HepG2 (cell line): ENCODE measurements around the gene AGAP1. TPM values are rescaled to one million over a fixed set of nuclear protein-coding genes. Genes with fewer than 3 reads are reported as not detected.

Experiments used
- ATAC-seq: fragments of 200-7000 bp; cut with Tn5 transposase; 3 replicates; pipeline ENCODE4 v1.9.1; 2020; ENCODE audit warnings: mild to moderate bottlenecking, moderate library complexity
- BruUV-seq: library from RNA; stranded (reverse); fragments of 400-500 nt; replicated peaks from 2 replicates; lab custom pipeline; 2021; lab: Mats Ljungman, UMichigan
- CTCF ChIA-PET: fragments of 300-600 bp; formaldehyde crosslinking; extraction: SDS; loops from one replicate; lab custom pipeline; 2021; ENCODE audit warnings: low total read pairs, inconsistent platforms, low intra/inter-chr PET ratio; lab: Yijun Ruan, JAX
- POLR2A ChIA-PET: fragments of 350-600 bp; sonication (Branson Sonifier 250); formaldehyde crosslinking; loops from one replicate; lab custom pipeline; 2020; ENCODE audit warnings: antibody characterized with exemption, inconsistent platforms; lab: Yijun Ruan, JAX
- DNase-seq: peaks from one replicate; pipeline ENCODE4 v3.0.0-alpha.2; 2015; ENCODE audit warnings: low spot score
- FAIRE-seq: peaks from 3 replicates; lab custom pipeline; 2011; peaks lifted over from hg19 to GRCh38; lab: Jason Lieb, UNC
- H2AFZ ChIP-seq: one replicate; pipeline ENCODE4 v1.6.1; 2011; ENCODE audit warnings: low read length, inconsistent platforms
- H3K27ac ChIP-seq: fragments of 300-600 bp; 3 replicates; pipeline ENCODE4 v1.8.0; 2011; ENCODE audit warnings: mixed run types, mild to moderate bottlenecking, mixed read lengths, low read length, inconsistent platforms; ENCODE audit not compliant: insufficient read depth; ENCODE audit errors: extremely low read length
- H3K27me3 ChIP-seq, 2 experiments: fragments of 200-600 bp in 1 of 2; 2 replicates in 1 of 2; 3 replicates in 1 of 2; pipeline versions ENCODE4 v1.6.0 to v1.8.0; 2011; ENCODE audit warnings: low read length in 2 of 2, mild to moderate bottlenecking in 2 of 2, moderate library complexity in 2 of 2, inconsistent platforms in 1 of 2; ENCODE audit not compliant: insufficient read depth in 2 of 2, control insufficient read depth in 1 of 2
- H3K36me3 ChIP-seq, 2 experiments: fragments of 200-600 bp in 1 of 2; replicated peaks in 1 of 2; 2 replicates in 1 of 2; 3 replicates in 1 of 2; pipeline versions ENCODE4 v1.5.1 to v1.8.0; 2011; ENCODE audit warnings: low read length in 2 of 2, inconsistent platforms in 1 of 2; ENCODE audit not compliant: insufficient read depth in 2 of 2, control insufficient read depth in 1 of 2
- H3K4me1 ChIP-seq: 2 replicates; pipeline ENCODE4 v1.5.1; 2012; ENCODE audit warnings: low read length, inconsistent platforms; ENCODE audit not compliant: insufficient read depth
- H3K4me2 ChIP-seq: 2 replicates; pipeline ENCODE4 v1.6.0; 2011; ENCODE audit warnings: low read depth, low read length, inconsistent platforms
- H3K4me3 ChIP-seq, 3 experiments: fragments of 200-600 bp in 1 of 3; sonication (generic), shearing (Covaris generic) in 1 of 3; replicated peaks in 1 of 3; 2 replicates each; pipeline ENCODE4 v1.5.1; 2011 to 2016; ENCODE audit warnings: low read length in 3 of 3, inconsistent platforms in 2 of 3, low read depth in 2 of 3, mild to moderate bottlenecking in 2 of 3, control low read depth in 1 of 3, mixed read lengths in 1 of 3; ENCODE audit not compliant: insufficient read depth in 1 of 3
- H3K79me2 ChIP-seq: one replicate; pipeline ENCODE4 v1.6.1; 2011; ENCODE audit warnings: low read length, inconsistent platforms; ENCODE audit not compliant: insufficient read depth
- H3K9ac ChIP-seq: 2 replicates; pipeline ENCODE4 v1.6.0; 2011; ENCODE audit warnings: mild to moderate bottlenecking, low read depth, low read length, inconsistent platforms; ENCODE audit not compliant: insufficient read depth
- H3K9me3 ChIP-seq: 2 replicates; pipeline ENCODE4 v1.5.1; 2012; ENCODE audit warnings: mild to moderate bottlenecking, low read length
- H4K20me1 ChIP-seq: 2 replicates; pipeline ENCODE4 v1.6.0; 2011; ENCODE audit warnings: inconsistent platforms, mild to moderate bottlenecking, low read length, moderate library complexity; ENCODE audit not compliant: insufficient read depth
- ASH2L ChIP-seq: fragments of 300-600, 200-600 bp; sonication (generic); IDR thresholded peaks from 2 replicates; pipeline ENCODE4 v1.7.0; 2017; ENCODE audit warnings: low read depth, mild to moderate bottlenecking, moderate library complexity, mixed read lengths, low read length; ENCODE audit not compliant: insufficient read length
- CAMTA2 ChIP-seq: sonication (generic); formaldehyde crosslinking; IDR thresholded peaks from 2 replicates; pipeline ENCODE4 v1.4.0; 2020; ENCODE audit warnings: mild to moderate bottlenecking, missing genetic modification reagents, borderline replicate concordance
- KLF12 ChIP-seq: sonication (generic); formaldehyde crosslinking; IDR thresholded peaks from 2 replicates; pipeline ENCODE4 v1.4.0; 2020; ENCODE audit warnings: missing genetic modification reagents, borderline replicate concordance
- MTF1 ChIP-seq: sonication (generic); formaldehyde crosslinking; IDR thresholded peaks from 2 replicates; pipeline ENCODE4 v1.5.0; 2020; ENCODE audit warnings: missing genetic modification reagents
- MTF2 ChIP-seq: sonication (generic); formaldehyde crosslinking; IDR thresholded peaks from 2 replicates; pipeline ENCODE4 v1.5.0; 2020; ENCODE audit warnings: missing genetic modification reagents, borderline replicate concordance
- NCOA1 ChIP-seq: sonication (generic); formaldehyde crosslinking; IDR thresholded peaks from 2 replicates; pipeline ENCODE4 v1.9.0; 2021; ENCODE audit warnings: missing genetic modification reagents
- NFKB2 ChIP-seq: sonication (generic); formaldehyde crosslinking; IDR thresholded peaks from 2 replicates; pipeline ENCODE4 v1.4.0; 2020; ENCODE audit warnings: missing genetic modification reagents, borderline replicate concordance
- RFX5 ChIP-seq: IDR thresholded peaks from 2 replicates; pipeline ENCODE4 v1.6.1; 2011; ENCODE audit warnings: low read depth, low read length, improper control_type of control experiment
- SNAPC2 ChIP-seq: sonication (generic); formaldehyde crosslinking; IDR thresholded peaks from 2 replicates; pipeline ENCODE4 v1.8.1; 2022; ENCODE audit warnings: mild to moderate bottlenecking, missing genetic modification reagents
- SOX6 ChIP-seq, 2 experiments: fragments of 450-650 bp in 1 of 2; sonication (generic) in 1 of 2; formaldehyde crosslinking in 1 of 2; IDR thresholded peaks; 2 replicates each; pipeline versions ENCODE4 v1.4.0 to v1.6.1; 2017 to 2020; ENCODE audit warnings: antibody characterized with exemption in 1 of 2, mild to moderate bottlenecking in 1 of 2, missing genetic modification reagents in 1 of 2
- TARDBP ChIP-seq: sonication (generic); formaldehyde crosslinking; IDR thresholded peaks from 2 replicates; pipeline ENCODE4 v1.8.0; 2022; ENCODE audit warnings: mild to moderate bottlenecking, missing genetic modification reagents
- TBP ChIP-seq: sonication (generic); formaldehyde crosslinking; IDR thresholded peaks from 2 replicates; pipeline ENCODE4 v1.5.0; 2020; ENCODE audit warnings: missing genetic modification reagents
- TGIF2 ChIP-seq: IDR thresholded peaks from 2 replicates; pipeline ENCODE4 v1.6.1; 2016; ENCODE audit warnings: control low read depth, missing compliant biosample characterization
- ZNF317 ChIP-seq: sonication (generic); formaldehyde crosslinking; IDR thresholded peaks from 2 replicates; pipeline ENCODE4 v1.5.0; 2020; ENCODE audit warnings: mild to moderate bottlenecking, missing genetic modification reagents
- ZNF350 ChIP-seq: sonication (generic); formaldehyde crosslinking; IDR thresholded peaks from 2 replicates; pipeline ENCODE4 v1.4.0; 2020; ENCODE audit warnings: mild to moderate bottlenecking, low read depth, missing genetic modification reagents, borderline replicate concordance
- ZNF546 ChIP-seq: sonication (generic); formaldehyde crosslinking; conservative IDR thresholded peaks from 2 replicates; pipeline ENCODE4 v1.8.1; 2023; ENCODE audit warnings: mild to moderate bottlenecking, missing genetic modification reagents
- ZNF652 ChIP-seq: IDR thresholded peaks from 2 replicates; pipeline ENCODE4 v1.6.1; 2016; ENCODE audit warnings: low read depth, borderline replicate concordance
- WGBS: methylation state at CpG from one replicate; pipeline ENCODE4 v1.1.6; 2017; ENCODE audit warnings: low lambda C conversion rate; 5-methylcytosine and 5-hydroxymethylcytosine counted together
- in situ Hi-C: cut with HindIII; loops from 2 replicates; pipeline ENCODE4 v1.10.0; 2017; ENCODE audit warnings: low pct_unique_long_range_greater_than_20kb; ENCODE audit not compliant: extremely low pct_ligation_motif_present
- intact Hi-C: fragments of 100-400 bp; cut with micrococcal nuclease; formaldehyde crosslinking; loops from one replicate; pipeline ENCODE4 v1.10.0; 2022; ENCODE audit not compliant: unreplicated experiment
- polyA plus RNA-seq, 8 experiments: library from polyadenylated mRNA; depleted of rRNA in 3 of 8; stranded (reverse) in 7 of 8; unstranded in 1 of 8; fragments of >200 nt; fragmentation: Illumina TruSeq in 4 of 8; extraction: Trizol in 4 of 8; gene quantifications; 2 replicates each; pipeline versions ENCODE4 v1.2.1 to v1.2.3, GENCODE V29; 2011 to 2016; ENCODE audit warnings: low read depth in 4 of 8, missing spikeins in 1 of 8, mixed read lengths in 1 of 8; ENCODE audit not compliant: insufficient read depth in 1 of 8
- total RNA-seq, 5 experiments: library from RNA; depleted of rRNA; stranded (reverse); fragments of >200 nt; fragmentation: Illumina TruSeq; extraction: Trizol; gene quantifications; 2 replicates each; pipeline ENCODE4 v1.2.3, GENCODE V29; 2016; ENCODE audit warnings: low read depth in 1 of 5
- TF ChIP-seq, protein P1 (sequence below): sonication (generic); formaldehyde crosslinking; IDR thresholded peaks from 2 replicates; pipeline ENCODE4 v1.4.0; 2020; ENCODE audit warnings: mild to moderate bottlenecking, low read depth, missing genetic modification reagents
- TF ChIP-seq, protein P2 (sequence below): sonication (generic); formaldehyde crosslinking; IDR thresholded peaks from 2 replicates; pipeline ENCODE4 v1.8.0; 2022; ENCODE audit warnings: mild to moderate bottlenecking, missing genetic modification reagents, moderate library complexity
- TF ChIP-seq, protein P3 (sequence below): IDR thresholded peaks from 2 replicates; pipeline ENCODE4 v1.6.1; 2016; ENCODE audit warnings: missing compliant biosample characterization, missing genetic modification reagents, borderline replicate concordance

Gene AGAP1
- total and polyA plus RNA-seq, 2 of the 13 experiments (the other 11 are each of a cell fraction or from before 2014, with no cell fraction given), result 21.2 to 32.7 TPM

DNA sequence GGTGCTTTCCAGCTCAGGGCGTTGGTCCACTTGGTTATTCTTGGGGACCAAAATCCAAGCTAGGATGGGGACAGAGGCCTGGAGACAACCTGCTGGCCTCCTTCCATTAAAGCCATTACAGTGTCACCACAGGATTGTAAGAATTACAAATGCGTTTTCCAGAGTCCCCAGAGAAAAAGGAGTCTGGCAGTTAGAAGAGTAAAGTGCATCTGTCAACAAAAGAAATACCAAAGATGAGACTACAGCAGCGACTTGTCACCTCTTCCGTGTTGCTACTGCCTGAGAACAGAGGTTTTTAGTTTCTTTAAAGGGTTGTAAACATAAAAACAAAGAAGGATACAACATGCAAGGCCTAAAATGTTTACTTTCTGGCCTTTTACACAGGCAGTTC, 235.7 kb downstream of the AGAP1 start:
- CTCF ChIA-PET, result no interaction called here

More for the DNA sequence above, 235.7 kb downstream of the AGAP1 start:
- Histone ChIP-seq H3K4me1 (peaks cover 19% of the 10 kb centered on the region), H3K27me3 (no peaks in the 10 kb centered on the region), H3K9ac (no peak overlapping the region), H3K4me2 (no peak overlapping the region), H3K36me3 (peaks cover 7 to 10% of the 10 kb centered on the region in 2 experiments; a peak in 3 of 5 replicates), H4K20me1 (0 out of 2 replicates have a peak, but pooled peaks cover 3% of the 10 kb centered on the region), H3K4me3 (no peak overlapping the region), H2AFZ (no peak overlapping the region), H3K9me3 (no peaks in the 10 kb centered on the region), H3K79me2 (no peaks in the 10 kb centered on the region), H3K27ac (no peak overlapping the region)
- no TSS peak for BruUV-seq
- ATAC-seq (no peak), DNase-seq (no peak), FAIRE-seq (no peak)
- POLR2A ChIA-PET, result no interaction called here
- WGBS, result 97% methylated on average over 4 of the region's 4 CpGs
- in situ Hi-C loops, result no loop called here
- TF ChIP-seq, protein P1, sequence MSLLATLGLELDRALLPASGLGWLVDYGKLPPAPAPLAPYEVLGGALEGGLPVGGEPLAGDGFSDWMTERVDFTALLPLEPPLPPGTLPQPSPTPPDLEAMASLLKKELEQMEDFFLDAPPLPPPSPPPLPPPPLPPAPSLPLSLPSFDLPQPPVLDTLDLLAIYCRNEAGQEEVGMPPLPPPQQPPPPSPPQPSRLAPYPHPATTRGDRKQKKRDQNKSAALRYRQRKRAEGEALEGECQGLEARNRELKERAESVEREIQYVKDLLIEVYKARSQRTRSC, result no peak
- TF ChIP-seq, protein P2, sequence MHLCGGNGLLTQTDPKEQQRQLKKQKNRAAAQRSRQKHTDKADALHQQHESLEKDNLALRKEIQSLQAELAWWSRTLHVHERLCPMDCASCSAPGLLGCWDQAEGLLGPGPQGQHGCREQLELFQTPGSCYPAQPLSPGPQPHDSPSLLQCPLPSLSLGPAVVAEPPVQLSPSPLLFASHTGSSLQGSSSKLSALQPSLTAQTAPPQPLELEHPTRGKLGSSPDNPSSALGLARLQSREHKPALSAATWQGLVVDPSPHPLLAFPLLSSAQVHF (CRISPR knock-in tag), result no peak
- TF ChIP-seq RFX5, result no peak
- no peak for TF ChIP-seq MTF1 (CRISPR knock-in tag)
- no peak for TF ChIP-seq CAMTA2 (CRISPR knock-in tag)
- no peak for TF ChIP-seq MTF2 (CRISPR knock-in tag)
- no peak for TF ChIP-seq ZNF350
- no peak for TF ChIP-seq TARDBP (CRISPR knock-in tag)
- TF ChIP-seq ASH2L, result no peak
- no peak for TF ChIP-seq NFKB2
- no peak for TF ChIP-seq NCOA1 (CRISPR knock-in tag)
- TF ChIP-seq, protein P3, sequence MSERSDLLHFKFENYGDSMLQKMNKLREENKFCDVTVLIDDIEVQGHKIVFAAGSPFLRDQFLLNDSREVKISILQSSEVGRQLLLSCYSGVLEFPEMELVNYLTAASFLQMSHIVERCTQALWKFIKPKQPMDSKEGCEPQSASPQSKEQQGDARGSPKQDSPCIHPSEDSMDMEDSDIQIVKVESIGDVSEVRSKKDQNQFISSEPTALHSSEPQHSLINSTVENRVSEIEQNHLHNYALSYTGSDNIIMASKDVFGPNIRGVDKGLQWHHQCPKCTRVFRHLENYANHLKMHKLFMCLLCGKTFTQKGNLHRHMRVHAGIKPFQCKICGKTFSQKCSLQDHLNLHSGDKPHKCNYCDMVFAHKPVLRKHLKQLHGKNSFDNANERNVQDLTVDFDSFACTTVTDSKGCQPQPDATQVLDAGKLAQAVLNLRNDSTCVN (CRISPR knock-in tag), result no peak
- no peak for TF ChIP-seq ZNF546 (CRISPR knock-in tag)
- TF ChIP-seq KLF12 (CRISPR knock-in tag), result no peak
- no peak for TF ChIP-seq TBP (CRISPR knock-in tag)
- no peak for TF ChIP-seq SOX6 (IDR thresholded peaks at IDR 0.05)
- TF ChIP-seq SOX6 (CRISPR knock-in tag; IDR thresholded peaks at IDR 0.05), result no peak
- no peak for TF ChIP-seq ZNF317 (CRISPR knock-in tag)
- no peak for TF ChIP-seq ZNF652 (CRISPR knock-in tag)
- TF ChIP-seq TGIF2 (CRISPR knock-in tag), result no peak
- TF ChIP-seq SNAPC2, result no peak
- TF ChIP-seq, all 625 proteins: peak for 0
- intact Hi-C loops, result no loop called here
